Stimulated activated CD4-positive, alpha-beta T cell treated with anti-CD3 and anti-CD28 coated beads, Interleukin-12 subunit alpha, Interleukin-12 subunit beta, amount 100 ng/mL, for 24 hours (primary cell): Measurements from ENCODE around the gene PIGK.
"Not testable (repeated sequence)": the region's sequence is repeated elsewhere in the genome, so short reads cannot be mapped to it uniquely, and the experiment has no call there.

ENCODE experiments used
- DNase-seq, 2 experiments: peaks; one replicate each; pipeline ENCODE4 v3.0.0-alpha.2; 2020; ENCODE audit warnings: low read depth in 2 of 2

PIGK gene

DNA sequence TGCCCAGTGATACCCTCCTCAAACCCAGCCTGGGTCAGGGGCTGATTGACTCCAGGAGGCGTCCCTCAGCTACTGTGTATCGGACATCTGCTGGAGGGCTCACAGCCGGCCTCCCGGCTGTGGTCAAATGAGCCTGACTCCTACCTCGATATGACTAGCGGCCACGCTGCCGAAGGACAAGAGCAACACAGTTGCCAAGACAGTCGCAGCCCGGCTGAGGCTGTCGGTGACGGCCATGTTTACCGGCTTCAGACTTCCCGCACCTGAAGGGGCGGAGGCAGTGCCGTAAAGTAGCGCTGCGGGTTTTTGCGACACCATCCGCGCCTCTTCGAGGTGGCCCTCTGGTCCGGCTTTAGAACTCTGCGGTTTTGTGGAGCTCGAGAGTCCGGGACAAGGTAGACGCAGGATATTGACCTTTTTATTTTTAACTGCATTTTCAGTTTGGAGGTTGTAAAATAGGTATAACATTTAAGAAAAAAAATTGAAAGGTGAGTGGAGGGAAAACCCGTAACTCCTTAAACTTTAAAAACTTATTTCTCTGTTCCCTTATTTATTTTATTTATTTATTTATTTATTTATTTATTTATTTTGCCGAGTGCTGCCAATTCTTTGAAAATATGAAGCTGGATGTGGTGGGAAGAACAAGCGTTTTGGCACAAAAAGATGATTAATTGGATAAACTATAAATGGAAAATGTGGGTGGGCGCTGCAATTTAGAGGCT is at the start of gene PIGK:
PIGK (minus strand) TSS at position 265 of the 722 bp plus-strand sequence; CDS start at position 237, 28 bp downstream.
- DNase-seq = peak; percentile 77 to 88

GRCh38 chr1:77267035-77267434 is 47.8 kb upstream of the PIGK start:
- DNase-seq = no peak

- no peak for DNase-seq
Measured at GRCh38 chr1:77265180-77265579, 46.0 kb upstream of the PIGK start.

DNA sequence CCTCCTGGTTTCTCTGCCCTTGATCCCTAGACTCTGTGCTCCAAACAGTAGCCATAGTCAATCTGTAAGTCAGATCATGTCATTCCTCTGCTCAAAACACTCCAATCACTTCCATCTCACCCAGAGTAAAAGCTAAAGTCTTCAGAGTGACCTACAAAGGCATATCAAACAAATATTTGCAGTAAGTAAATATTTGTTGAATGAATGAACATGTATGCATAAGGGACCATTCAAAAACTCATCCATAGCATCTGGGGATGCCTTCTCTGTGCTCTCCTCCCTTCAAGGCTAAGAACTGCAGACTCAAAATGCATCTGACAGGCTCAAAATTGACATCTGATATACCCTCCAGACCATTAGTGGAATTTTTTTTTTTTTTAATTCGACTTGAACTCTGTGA is 44.5 kb upstream of the PIGK start:
- DNase-seq = no peak

DNA sequence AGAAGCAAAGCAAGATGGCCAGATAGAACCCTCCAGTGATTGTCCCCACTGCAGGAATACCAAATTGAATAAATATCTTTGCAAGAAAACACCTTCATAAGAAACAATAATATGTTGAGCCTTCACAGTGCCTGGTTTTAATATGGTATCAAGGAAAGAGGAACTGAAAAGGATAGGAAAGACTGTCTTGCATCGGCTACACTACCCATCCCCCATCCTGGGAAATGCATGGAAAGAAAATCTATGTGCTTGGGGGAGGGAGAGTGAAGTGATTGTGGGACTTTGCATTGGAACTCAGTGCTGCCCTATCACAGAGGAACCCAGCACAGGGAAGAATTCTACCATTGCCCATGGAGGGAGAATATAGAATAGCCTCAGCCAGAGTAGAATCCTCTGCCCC is 34.0 kb upstream of the PIGK start:
- no peak for DNase-seq

- DNase-seq = no peak
Measured at GRCh38 chr1:77250126-77250525, 30.9 kb upstream of the PIGK start.

DNA sequence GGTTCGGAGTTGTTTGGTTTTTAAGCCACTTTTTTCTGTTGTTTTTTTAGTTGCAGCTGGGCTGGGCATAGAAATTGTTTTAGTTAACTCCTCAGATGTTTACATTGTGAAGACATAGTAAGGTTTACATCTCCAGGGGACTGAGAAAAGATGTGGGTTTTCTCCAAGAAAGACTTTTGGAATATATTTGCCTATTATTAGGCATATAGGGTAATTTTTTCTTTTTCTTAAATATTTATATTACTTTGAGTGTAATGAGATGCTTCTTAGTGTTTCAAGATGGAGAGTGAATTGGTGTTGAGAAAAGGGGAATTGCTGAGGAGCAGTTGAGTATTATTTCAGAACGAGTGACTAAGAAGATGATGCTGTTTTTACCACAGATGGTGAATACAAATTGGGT is 26.6 kb upstream of the PIGK start:
- DNase-seq = no peak

- no peak for DNase-seq
Measured at GRCh38 chr1:77239311-77239710, 20.1 kb upstream of the PIGK start.

GRCh38 chr1:77238462-77238861 is 19.2 kb upstream of the PIGK start:
- DNase-seq = no peak

GRCh38 chr1:77234943-77235342 is 15.7 kb upstream of the PIGK start:
- DNase-seq = no peak

DNA sequence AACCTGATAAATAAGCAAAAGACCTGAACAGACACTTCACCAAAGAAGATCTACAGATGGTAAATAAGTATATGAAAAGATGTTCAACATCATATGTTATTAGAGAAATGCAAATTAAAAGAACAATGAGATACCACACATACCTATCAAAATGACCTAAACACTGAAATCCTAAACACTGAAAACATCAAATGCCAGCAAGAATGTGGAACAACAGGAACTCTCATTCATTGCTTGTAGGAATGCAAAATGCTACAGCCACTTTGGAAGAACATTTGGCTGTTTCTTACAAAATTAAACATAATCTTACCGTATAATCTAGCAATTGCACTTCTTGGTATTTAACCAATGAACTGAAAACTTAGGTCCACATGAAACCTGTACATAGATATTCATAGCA is 14.9 kb upstream of the PIGK start:
- no peak for DNase-seq

GRCh38 chr1:77232829-77233228 is 13.6 kb upstream of the PIGK start:
- DNase-seq = no peak

GRCh38 chr1:77230051-77230450 is 10.8 kb upstream of the PIGK start:
- DNase-seq = no peak

- no peak for DNase-seq
Measured at GRCh38 chr1:77228836-77229235, 9.6 kb upstream of the PIGK start.

DNA sequence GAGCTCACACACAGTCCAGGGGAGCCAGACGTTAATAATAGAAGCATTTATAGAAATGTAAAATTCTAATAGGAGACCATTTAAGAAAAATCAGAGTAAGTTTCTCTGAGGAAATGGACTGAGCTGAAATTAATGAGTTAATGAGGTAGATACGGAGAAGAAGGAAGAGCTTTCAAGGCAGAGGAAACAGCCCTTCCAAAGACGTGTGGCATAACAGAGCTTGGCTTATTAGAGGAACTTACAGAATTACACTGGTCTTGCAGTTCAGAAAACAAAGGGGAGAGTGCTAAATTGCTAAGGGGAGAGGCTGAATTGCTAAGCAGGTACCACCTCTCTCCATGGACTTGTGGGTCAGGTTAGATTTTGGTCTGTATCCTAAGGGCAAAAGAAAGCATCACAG is 8.2 kb upstream of the PIGK start:
- no peak for DNase-seq

DNA sequence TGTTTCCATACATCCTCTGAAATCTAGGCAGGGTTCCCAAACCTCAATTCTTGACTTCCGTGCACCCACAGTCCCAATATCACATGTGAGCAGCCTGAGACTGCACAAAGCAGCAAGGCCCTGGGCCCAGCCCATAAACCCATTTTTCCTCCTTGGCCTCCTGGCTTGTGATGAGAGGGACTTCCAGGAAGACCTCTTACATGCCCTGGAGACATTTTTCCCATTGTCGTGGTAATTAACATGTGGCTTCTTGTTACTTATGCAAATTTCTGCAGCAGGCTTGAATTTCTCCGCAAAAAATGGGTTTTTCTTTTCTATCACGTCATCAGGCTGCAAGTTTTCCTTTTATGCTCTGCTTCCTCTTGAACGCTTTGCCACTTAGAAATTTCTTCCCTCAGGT is 3.3 kb upstream of the PIGK start:
- DNase-seq = no peak

DNA sequence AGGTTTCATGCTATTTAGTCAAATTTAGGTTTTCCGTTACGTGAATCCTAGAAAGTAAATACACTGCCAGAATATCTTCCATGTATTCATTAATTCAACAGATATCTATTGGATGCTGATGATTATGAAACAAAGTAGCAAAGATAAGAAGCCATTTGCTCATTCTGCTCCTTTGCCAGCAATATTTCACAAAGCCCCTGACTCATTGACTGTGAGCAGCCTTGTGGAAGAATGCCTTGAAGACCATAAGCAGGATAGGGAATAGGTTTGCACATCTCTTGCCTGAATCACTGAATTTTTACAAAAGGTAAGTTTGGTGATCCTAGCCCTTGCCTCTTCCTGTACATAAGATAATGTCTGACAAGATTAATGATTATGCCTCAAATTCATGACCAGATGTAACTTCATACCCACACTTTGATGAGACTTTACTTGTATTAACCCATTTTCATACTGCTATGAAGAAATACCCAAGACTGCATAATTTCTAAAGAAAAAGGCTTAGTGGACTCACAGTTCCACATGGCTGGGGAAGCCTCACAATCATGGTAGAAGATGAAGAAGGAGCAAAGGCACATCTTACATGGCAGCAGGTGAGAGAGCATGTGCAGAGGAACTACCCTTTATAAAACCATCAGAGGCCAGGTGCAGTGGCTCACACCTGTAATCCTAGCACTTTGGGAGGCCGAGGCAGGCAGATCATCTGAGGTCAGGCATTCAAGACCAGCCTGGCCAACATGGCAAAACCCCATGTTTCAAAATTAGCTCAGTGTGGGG is 1.6 kb upstream of the PIGK start:
- no peak for DNase-seq

GRCh38 chr1:77218477-77219165 is 609 bp downstream of the PIGK start:
- no peak for DNase-seq

DNA sequence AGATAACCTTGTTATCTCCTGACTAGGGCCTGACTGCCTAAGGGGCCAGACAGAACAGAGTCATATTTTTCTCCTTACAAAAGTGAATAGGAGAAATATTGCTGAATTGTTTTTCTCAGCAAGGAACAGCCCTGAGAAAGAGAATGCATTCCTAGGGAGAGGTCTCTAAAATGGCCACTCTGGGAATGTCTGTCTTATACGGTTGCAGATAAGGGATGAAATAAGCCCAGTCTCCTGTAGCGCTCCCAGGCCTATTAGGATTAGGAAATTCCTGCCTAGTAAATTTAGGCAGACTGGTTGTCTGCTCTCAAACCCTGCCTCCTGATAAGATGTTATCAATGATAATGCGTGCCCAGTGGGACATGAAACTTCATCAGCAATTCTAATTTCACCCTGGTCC is 15.2 kb downstream of the PIGK start:
- DNase-seq = not testable (repeated sequence)

DNA sequence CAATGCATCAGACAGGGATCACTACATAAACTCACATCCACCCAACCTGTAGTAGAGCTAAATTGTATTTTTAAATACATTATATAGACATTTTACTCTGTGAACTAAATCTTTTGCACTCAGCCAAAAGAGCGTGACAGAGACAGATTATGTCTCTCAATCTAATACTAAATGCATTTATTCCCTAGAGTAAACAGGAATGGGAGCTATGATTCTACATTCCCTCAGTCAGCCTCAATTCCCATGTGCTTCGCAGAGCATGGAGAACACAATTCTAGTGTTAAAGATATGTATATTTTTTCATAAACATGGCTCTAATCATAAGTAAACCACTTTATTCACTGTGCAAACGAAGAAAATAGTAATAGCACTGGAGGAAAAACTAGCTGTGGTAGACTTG is 16.5 kb downstream of the PIGK start:
- no peak for DNase-seq

DNA sequence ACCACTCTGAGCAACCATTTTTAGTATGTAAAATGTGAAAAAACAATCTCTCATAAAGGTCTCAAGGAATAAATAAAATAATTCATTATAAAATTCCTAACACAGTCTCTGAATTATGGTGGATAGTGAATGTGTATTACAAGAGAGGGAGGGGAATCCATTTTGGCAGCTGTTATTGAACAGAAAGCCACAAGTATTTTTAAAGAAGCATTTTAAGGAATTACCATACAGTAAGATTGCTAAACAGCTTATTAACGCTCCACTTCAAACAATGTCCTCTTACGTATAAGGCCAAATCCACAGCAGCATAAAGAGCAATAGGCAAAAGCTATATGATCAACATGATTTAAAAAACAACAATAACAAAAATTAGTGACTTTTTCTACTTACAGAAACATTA is 18.4 kb downstream of the PIGK start:
- DNase-seq = no peak

GRCh38 chr1:77200293-77200692 is 18.9 kb downstream of the PIGK start:
- DNase-seq = no peak

DNA sequence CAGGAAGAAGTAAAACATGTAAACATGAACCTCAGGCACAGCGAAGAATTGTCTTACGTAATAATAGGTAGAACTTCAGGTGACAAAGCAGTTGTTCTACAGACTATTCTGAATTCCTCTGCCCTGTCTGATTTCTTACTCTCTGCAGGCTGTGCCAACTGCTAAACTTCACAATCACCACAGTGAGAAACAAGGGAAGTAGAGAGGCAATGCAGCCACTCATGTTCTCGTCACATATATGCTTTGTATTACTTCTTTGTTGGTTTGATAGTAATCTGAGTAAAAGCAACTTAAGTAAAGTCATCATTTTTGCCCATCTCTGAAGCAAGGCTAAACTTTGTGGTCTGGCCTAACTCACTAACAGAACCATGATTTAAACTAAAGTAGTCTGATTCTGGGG is 21.9 kb downstream of the PIGK start:
- DNase-seq = no peak
